ENCODE results near the gene CHCHD4.

DNA sequence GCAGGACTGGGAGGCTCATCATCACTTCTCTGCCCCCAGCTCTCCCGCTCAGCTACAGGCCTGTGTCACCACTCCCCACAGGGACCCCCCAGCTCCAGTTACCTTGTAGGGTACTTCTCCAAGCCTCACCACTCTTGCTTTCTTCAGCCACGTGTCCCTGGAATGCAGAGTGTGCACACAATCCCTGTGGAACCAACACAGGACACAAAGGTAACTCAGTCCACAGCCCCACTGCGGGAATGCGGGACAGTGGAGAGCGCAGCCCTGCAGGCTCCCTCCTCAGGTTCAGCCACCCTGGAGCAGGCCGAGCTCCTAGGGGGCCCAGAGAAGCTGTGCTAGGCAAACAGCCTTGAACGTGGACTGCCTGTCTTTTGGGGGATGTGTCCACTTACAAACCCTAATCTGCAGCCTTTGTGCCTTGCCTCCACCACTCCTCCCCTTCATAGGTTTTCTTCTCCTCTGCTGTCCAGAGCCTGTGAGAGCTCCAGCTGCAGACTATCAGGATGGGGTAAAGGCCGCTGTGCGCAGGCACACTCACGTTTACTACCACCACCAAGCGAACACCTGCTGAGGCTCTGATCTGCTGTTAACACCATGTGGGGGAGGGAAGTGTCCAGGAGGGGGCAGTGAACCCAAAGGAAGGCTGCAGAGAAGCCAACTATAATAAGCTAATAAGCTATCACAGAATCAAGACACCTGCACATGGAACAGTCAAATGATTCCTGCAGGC lies 27.7 kb upstream of the CHCHD4 start:
- TF ChIP-seq EZH2 (IDR thresholded peaks at IDR 0.05) (no peak), POLR2AphosphoS5 (IDR thresholded peaks at IDR 0.05; ENCODE audit: borderline replicate concordance, low read depth, low read length) (no peak)
